Measurements from ENCODE around the gene KIF6. TPM values are rescaled to one million over a fixed set of nuclear protein-coding genes. Genes with fewer than 3 reads are reported as not detected.

Gene KIF6
- total RNA-seq, 1 donor from 2014 or later, result 1.3 TPM

DNA sequence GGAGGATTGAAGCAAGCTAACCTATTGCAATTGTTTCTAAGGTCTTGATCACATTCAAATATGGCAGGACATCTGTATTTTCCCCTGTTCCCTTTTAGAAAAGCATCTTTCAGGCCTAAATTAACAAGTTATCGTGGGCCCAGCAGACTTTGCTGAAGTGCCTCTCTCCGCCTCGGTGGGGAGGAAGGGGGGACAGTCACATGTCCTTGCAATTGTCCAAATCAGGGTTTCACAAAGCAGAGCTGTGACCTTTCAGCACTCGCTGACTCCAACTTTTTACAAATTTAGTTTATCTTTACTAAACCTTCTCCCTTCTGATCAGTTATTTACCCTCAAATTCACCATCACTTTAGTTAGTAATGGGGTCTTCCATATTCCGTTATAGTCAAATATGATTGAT, 328.4 kb downstream of the KIF6 start:
- DNase-seq (ENCODE audit: extremely low spot score, unreplicated experiment), result no peak
- no peak for TF ChIP-seq CTCF (IDR thresholded peaks at IDR 0.05)
- Mint-ChIP-seq H3K4me3 (ENCODE audit: unreplicated experiment) (no peak overlapping the region), H3K27ac (ENCODE audit: unreplicated experiment) (no peak overlapping the region), H3K4me1 (ENCODE audit: unreplicated experiment) (peaks cover 12% of the 10 kb centered on the region), H3K36me3 (ENCODE audit: unreplicated experiment) (no peaks in the 10 kb centered on the region), H3K27me3 (ENCODE audit: unreplicated experiment) (no peaks in the 10 kb centered on the region), H3K9me3 (ENCODE audit: unreplicated experiment) (no peaks in the 10 kb centered on the region)

GRCh38 chr6:39393075-39393474, 332.1 kb downstream of the KIF6 start:
- Mint-ChIP-seq H3K27ac (ENCODE audit: unreplicated experiment) (no peak overlapping the region), H3K9me3 (ENCODE audit: unreplicated experiment) (no peaks in the 10 kb centered on the region), H3K36me3 (ENCODE audit: unreplicated experiment) (no peaks in the 10 kb centered on the region), H3K4me1 (ENCODE audit: unreplicated experiment) (peaks cover 17% of the 10 kb centered on the region), H3K27me3 (ENCODE audit: unreplicated experiment) (no peaks in the 10 kb centered on the region), H3K4me3 (ENCODE audit: unreplicated experiment) (no peak overlapping the region)
- TF ChIP-seq CTCF (IDR thresholded peaks at IDR 0.05), result no peak
- DNase-seq (ENCODE audit: extremely low spot score, unreplicated experiment), result no peak

GRCh38 chr6:39391182-39391581, 334.0 kb downstream of the KIF6 start:
- Mint-ChIP-seq H3K27ac (ENCODE audit: unreplicated experiment) (no peak overlapping the region), H3K36me3 (ENCODE audit: unreplicated experiment) (no peaks in the 10 kb centered on the region), H3K4me3 (ENCODE audit: unreplicated experiment) (no peak overlapping the region), H3K4me1 (ENCODE audit: unreplicated experiment) (peaks cover 30% of the 10 kb centered on the region), H3K9me3 (ENCODE audit: unreplicated experiment) (no peaks in the 10 kb centered on the region), H3K27me3 (ENCODE audit: unreplicated experiment) (no peaks in the 10 kb centered on the region)
- DNase-seq (ENCODE audit: extremely low spot score, unreplicated experiment), result no peak
- TF ChIP-seq CTCF (IDR thresholded peaks at IDR 0.05), result no peak

- H3K4me3 Mint-ChIP-seq (ENCODE audit: unreplicated experiment), result no peak overlapping the region
- H3K9me3 Mint-ChIP-seq (ENCODE audit: unreplicated experiment), result no peaks in the 10 kb centered on the region
- peaks cover 34% of the 10 kb centered on the region for H3K4me1 Mint-ChIP-seq (ENCODE audit: unreplicated experiment)
- H3K36me3 Mint-ChIP-seq (ENCODE audit: unreplicated experiment), result no peaks in the 10 kb centered on the region
- H3K27ac Mint-ChIP-seq (ENCODE audit: unreplicated experiment), result no peak overlapping the region
- no peaks in the 10 kb centered on the region for H3K27me3 Mint-ChIP-seq (ENCODE audit: unreplicated experiment)
- TF ChIP-seq CTCF (IDR thresholded peaks at IDR 0.05), result peak; percentile 44
- no peak for DNase-seq (ENCODE audit: extremely low spot score, unreplicated experiment)
Measured at GRCh38 chr6:39389484-39389767, 335.8 kb downstream of the KIF6 start.

DNA sequence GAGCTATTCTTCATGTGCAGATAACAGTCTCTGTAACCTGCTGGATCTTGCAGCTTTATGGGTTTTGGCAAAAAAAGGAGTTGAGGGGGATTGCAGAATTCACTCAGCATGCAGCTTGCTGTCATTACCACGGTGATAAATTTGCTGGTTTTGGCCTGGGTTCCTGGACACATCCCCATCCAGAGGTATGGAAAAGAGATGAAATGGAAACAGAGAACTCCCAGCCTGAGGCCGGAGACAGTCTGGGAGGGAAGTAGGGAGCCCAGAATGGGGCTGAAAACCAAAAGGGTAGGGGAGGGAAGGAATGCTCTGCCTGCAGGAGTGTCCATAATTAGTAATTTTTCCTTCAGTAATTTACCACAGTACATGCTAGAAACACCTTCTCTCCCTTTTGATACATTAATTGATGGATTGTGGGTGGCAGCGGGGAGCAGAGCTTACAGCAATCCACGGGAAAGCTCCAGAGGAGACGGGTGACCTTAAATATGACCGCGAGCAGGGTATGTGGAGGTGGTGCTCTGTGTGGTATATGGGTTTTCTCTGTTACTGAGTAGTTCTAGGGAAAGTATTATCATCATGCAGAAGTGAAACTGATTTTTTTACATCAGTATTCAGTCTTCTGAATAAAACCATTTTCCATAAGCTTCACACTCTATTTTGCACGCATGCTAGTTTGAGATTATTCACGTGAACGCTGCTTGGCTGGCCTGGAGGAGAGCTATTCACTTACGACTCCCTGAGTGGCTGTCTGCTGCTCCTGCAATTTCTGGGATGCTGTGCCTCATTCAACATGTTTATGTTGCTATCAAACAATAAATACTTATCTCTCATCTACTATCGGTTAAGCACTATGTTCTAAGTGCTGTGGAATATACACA, 336.4 kb downstream of the KIF6 start:
- no peaks in the 10 kb centered on the region for H3K9me3 Mint-ChIP-seq (ENCODE audit: unreplicated experiment)
- no peak overlapping the region for H3K27ac Mint-ChIP-seq (ENCODE audit: unreplicated experiment)
- H3K27me3 Mint-ChIP-seq (ENCODE audit: unreplicated experiment), result no peaks in the 10 kb centered on the region
- no peak for DNase-seq (ENCODE audit: extremely low spot score, unreplicated experiment)
- no peak for TF ChIP-seq CTCF (IDR thresholded peaks at IDR 0.05)
- no peaks in the 10 kb centered on the region for H3K36me3 Mint-ChIP-seq (ENCODE audit: unreplicated experiment)
- H3K4me3 Mint-ChIP-seq (ENCODE audit: unreplicated experiment), result no peak overlapping the region
- peaks cover 34% of the 10 kb centered on the region for H3K4me1 Mint-ChIP-seq (ENCODE audit: unreplicated experiment)

All from osteocyte (in vitro differentiated cells).